Left ventricle myocardium inferior (tissue), 1 donor: ENCODE data around the gene LOX. TPM values are rescaled to one million over a fixed set of nuclear protein-coding genes. Genes with fewer than 3 reads are reported as not detected.

Experiments used
- DNase-seq: peaks from one replicate; pipeline ENCODE4 v3.0.0-alpha.2; 2020
- H3K27ac ChIP-seq: fragments of 200-600 bp; replicated peaks from 2 replicates; pipeline ENCODE4 v1.8.0; 2021
- H3K27me3 ChIP-seq: fragments of 200-600 bp; 2 replicates; pipeline ENCODE4 v1.8.0; 2021; ENCODE audit warnings: low read depth
- H3K36me3 ChIP-seq: fragments of 200-600 bp; 2 replicates; pipeline ENCODE4 v1.8.0; 2021
- H3K4me1 ChIP-seq: fragments of 200-600 bp; 2 replicates; pipeline ENCODE4 v1.8.0; 2021
- H3K4me3 ChIP-seq: fragments of 200-600 bp; 2 replicates; pipeline ENCODE4 v1.8.0; 2021; ENCODE audit warnings: mild to moderate bottlenecking, moderate library complexity
- H3K9me3 ChIP-seq: fragments of 200-600 bp; replicated peaks from 2 replicates; pipeline ENCODE4 v1.8.0; 2021
- CTCF ChIP-seq: fragments of 200-600 bp; IDR thresholded peaks from 2 replicates; pipeline ENCODE4 v1.8.0; 2021; ENCODE audit warnings: antibody characterized with exemption, mild to moderate bottlenecking, borderline replicate concordance
- intact Hi-C: fragments of 100-400 bp; cut with micrococcal nuclease; formaldehyde crosslinking; loops from one replicate; pipeline ENCODE4 v1.11.0; 2022
- total RNA-seq: library from RNA; stranded (reverse); fragmentation: NEBNext Ultra II Directional; extraction: Animal tissue kit (Norgen Biotek cat#: 25700); gene quantifications from one replicate; pipeline ENCODE4 v1.2.1, GENCODE V29; 2021
- donor health status: DM: no; HTN: yes; CAD: no; lungs with severe emphysema.

Gene LOX
- total RNA-seq, 1 donor from 2014 or later = 4.4 TPM

DNA sequence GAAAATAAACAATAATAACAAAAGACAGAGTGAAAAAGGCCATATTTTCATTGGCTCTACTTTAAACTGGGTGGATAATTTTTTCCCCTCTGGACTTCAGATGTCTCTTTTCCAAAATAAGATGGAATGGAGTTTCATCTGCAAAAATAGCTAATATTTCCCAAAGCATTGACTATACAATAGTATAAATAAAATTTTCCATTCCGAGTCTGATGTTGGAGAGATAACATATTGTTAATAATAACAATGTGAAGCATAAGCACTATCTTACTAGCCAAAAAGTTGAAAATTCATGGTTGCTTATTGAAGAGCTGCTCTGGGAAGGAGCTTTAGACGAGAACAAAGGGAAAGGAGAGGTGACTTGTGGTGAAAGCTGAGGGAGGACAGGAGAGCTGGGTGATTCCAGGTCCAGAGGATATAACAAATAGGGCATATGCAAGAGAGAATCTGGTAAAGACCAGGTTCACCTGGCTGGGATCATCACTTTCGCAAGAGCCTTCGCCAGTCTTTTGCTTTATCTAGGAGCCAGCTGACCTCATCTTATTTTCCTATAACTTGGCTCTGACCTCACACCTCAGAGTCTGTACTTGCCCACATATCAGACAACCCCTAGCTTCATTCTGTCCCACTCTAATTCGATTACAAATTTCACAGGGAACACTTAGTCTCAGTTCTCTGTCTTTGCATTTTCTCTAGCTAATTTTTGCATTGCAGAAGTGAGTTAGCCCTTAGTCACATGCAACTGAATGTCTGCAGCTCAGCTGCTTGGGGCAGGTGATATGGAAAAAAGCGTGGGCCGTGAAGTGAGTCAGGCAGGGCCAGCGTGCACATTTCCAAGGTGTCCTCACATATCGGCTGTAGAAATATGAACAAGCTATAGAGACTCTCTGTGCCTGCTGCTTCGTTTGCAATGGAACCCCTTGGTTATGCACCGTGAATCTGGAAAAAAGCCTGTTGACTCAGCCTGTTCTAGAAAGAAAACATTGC is 43.7 kb upstream of the LOX start:
- no peaks in the 10 kb centered on the region for H3K9me3 ChIP-seq
- no peak overlapping the region for H3K27ac ChIP-seq
- no peak overlapping the region for H3K4me3 ChIP-seq
- H3K36me3 ChIP-seq = no peaks in the 10 kb centered on the region
- H3K27me3 ChIP-seq = no peaks in the 10 kb centered on the region
- DNase-seq = no peak
- intact Hi-C loops = no loop called here
- TF ChIP-seq CTCF = no peak
- no peaks in the 10 kb centered on the region for H3K4me1 ChIP-seq

GRCh38 chr5:122120957-122121356 is 42.9 kb upstream of the LOX start:
- H3K27me3 ChIP-seq = no peaks in the 10 kb centered on the region
- no peaks in the 10 kb centered on the region for H3K36me3 ChIP-seq
- DNase-seq = no peak
- TF ChIP-seq CTCF = no peak
- no peak overlapping the region for H3K27ac ChIP-seq
- H3K4me3 ChIP-seq = no peak overlapping the region
- H3K4me1 ChIP-seq = no peaks in the 10 kb centered on the region
- no peaks in the 10 kb centered on the region for H3K9me3 ChIP-seq
- intact Hi-C loops = no loop called here

GRCh38 chr5:122120493-122120892 is 42.4 kb upstream of the LOX start:
- H3K27me3 ChIP-seq = no peaks in the 10 kb centered on the region
- H3K4me3 ChIP-seq = no peak overlapping the region
- no peak for TF ChIP-seq CTCF
- no peaks in the 10 kb centered on the region for H3K36me3 ChIP-seq
- H3K4me1 ChIP-seq = no peaks in the 10 kb centered on the region
- intact Hi-C loops = no loop called here
- DNase-seq = no peak
- no peak overlapping the region for H3K27ac ChIP-seq
- no peaks in the 10 kb centered on the region for H3K9me3 ChIP-seq

DNA sequence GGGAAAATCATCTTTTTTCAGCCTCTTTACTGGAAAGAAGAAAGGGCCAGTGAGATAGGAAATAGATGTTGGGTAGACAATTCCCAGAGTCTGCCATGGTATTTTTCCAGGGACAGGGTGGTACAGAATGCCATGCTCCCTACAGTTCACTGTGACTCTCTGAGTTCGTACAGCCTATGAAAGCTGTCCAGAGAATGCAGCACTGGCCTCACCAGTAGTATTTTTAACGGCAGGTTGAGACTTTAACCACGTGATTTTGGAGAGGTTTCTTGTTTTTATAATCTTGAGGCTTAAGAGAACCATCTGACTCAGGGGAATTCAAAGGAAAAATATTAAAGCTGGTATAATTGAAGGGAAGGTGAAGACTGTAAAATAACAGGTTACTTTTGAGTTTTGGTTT is 41.1 kb upstream of the LOX start:
- Histone ChIP-seq H3K36me3 (no peaks in the 10 kb centered on the region), H3K27me3 (no peaks in the 10 kb centered on the region), H3K9me3 (no peaks in the 10 kb centered on the region), H3K4me3 (no peak overlapping the region), H3K4me1 (no peaks in the 10 kb centered on the region), H3K27ac (no peak overlapping the region)
- intact Hi-C loops = no loop called here
- no peak for DNase-seq
- no peak for TF ChIP-seq CTCF

DNA sequence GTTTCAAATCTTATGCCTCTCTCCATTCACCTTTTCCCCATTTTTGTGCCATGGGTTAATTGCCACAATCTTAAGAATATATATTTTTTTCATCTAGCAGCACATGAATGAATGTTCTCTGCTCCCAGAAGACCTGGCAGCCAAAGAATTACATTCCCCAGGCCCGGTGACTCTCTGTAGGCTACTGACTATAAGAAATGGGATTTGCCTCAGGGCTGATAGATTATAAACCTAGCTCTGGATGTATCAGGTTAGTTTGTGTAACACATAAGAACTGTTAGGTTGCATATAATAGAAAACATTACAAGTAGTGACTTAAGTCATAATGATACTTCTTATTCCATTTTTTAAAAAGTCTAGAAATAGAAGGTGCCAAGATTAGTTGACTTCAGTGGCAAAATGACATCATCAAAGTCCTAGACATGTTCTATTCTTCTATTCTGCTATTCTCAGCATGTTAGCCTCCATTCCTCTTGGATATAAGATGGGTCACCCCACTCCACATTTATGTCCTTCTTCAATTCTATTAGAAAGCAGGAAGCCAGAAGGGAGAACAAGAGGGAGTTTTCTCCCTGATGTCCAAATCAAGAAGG is 40.4 kb upstream of the LOX start:
- TF ChIP-seq CTCF = no peak
- no peak overlapping the region for H3K27ac ChIP-seq
- DNase-seq = no peak
- H3K4me1 ChIP-seq = no peaks in the 10 kb centered on the region
- no peaks in the 10 kb centered on the region for H3K36me3 ChIP-seq
- H3K4me3 ChIP-seq = no peak overlapping the region
- H3K9me3 ChIP-seq = no peaks in the 10 kb centered on the region
- H3K27me3 ChIP-seq = no peaks in the 10 kb centered on the region
- intact Hi-C loops = no loop called here
